ENCODE measurements around the gene ATP1B1. TPM values are rescaled to one million over a fixed set of nuclear protein-coding genes. Genes with fewer than 3 reads are reported as not detected.

Gene ATP1B1
- total RNA-seq, 1 donor = 13.7 TPM

DNA sequence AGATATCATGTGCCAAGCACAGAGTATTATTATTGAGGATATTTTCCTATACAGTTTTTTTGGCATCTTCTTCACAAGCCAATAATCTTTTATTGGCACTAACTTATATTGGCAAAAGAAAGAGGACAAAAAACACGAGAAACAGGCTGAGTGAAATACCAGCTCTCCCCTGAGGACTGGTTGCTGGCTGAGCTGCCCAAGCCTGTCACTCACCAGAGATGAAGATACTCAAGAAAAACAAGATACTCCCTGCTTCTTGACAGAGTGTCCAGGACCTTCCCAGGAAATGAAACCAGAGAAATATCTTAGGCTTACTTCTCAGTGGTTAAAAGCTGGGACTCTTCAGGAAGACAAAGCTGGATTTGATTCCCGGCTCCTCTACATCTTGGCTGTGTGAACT, 35.9 kb upstream of the ATP1B1 start:
- peak; percentile 33 for DNase-seq (ENCODE audit: low read depth)
- TF ChIP-seq, protein P1, sequence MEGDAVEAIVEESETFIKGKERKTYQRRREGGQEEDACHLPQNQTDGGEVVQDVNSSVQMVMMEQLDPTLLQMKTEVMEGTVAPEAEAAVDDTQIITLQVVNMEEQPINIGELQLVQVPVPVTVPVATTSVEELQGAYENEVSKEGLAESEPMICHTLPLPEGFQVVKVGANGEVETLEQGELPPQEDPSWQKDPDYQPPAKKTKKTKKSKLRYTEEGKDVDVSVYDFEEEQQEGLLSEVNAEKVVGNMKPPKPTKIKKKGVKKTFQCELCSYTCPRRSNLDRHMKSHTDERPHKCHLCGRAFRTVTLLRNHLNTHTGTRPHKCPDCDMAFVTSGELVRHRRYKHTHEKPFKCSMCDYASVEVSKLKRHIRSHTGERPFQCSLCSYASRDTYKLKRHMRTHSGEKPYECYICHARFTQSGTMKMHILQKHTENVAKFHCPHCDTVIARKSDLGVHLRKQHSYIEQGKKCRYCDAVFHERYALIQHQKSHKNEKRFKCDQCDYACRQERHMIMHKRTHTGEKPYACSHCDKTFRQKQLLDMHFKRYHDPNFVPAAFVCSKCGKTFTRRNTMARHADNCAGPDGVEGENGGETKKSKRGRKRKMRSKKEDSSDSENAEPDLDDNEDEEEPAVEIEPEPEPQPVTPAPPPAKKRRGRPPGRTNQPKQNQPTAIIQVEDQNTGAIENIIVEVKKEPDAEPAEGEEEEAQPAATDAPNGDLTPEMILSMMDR (IDR thresholded peaks at IDR 0.05; ENCODE audit: insufficient read depth, low read length) = no peak
- H3K4me3 ChIP-seq (ENCODE audit: low read depth, low read length) = no peak overlapping the region

DNA sequence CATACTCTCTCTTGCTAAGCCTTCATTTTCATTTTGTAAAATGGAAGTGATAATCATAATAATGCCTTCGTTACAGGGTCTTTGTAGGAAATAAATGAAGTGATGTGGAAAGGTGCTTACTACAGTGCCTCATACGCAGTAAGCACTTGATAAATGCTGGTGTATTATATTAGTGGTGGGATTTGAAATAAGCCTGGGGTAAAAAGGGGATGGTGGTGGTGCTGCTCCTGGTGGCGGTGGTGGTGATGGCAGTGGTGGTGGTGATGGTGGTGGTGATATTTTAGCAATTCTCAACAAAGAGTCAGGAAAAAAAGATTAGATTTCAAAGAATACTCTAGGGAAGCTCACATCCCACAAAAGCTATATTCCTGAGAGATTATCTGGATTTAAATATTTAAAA, 35.5 kb upstream of the ATP1B1 start:
- TF ChIP-seq, protein P1 (IDR thresholded peaks at IDR 0.05; ENCODE audit: insufficient read depth, low read length) = peak; percentile 16
- no peak overlapping the region for H3K4me3 ChIP-seq (ENCODE audit: low read depth, low read length)
- no peak for DNase-seq (ENCODE audit: low read depth)

DNA sequence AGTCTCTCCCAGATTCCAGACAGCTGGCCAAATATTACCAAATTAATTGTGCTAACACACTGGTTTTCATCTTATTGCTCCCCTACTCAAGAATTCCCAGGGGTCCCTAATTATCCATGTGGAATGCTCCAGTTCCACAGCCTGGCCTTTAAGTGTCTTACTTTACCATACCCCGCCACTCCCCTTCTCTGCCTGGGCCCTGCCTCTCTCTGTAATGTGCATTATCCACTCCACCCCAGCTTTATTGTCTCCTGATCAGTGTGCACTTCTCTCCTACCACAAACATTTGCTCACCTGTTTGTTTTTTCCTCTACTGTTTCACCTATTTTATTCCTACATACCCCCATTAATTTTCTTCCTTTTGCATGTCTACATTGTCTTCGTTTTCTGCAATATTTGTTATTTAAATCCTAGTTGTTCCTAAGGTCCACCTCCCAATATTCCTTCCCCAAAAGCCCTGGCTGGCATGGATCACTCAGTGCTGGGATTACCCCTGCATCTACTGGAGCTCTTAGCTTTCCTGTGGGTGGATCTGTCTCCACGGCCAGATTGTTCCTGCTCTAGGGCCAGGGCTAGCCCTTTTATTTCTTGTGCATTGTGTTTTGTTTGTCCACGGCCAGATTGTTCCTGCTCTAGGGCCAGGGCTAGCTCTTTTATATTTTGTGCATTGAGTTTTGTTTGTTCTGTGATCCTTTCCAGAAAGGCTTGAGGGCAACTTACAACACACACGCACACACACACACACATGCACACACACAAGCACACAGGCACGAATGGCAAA, 33.4 kb upstream of the ATP1B1 start:
- no peak for DNase-seq (ENCODE audit: low read depth)
- TF ChIP-seq, protein P1 (IDR thresholded peaks at IDR 0.05; ENCODE audit: insufficient read depth, low read length) = no peak
- no peak overlapping the region for H3K4me3 ChIP-seq (ENCODE audit: low read depth, low read length)

DNA sequence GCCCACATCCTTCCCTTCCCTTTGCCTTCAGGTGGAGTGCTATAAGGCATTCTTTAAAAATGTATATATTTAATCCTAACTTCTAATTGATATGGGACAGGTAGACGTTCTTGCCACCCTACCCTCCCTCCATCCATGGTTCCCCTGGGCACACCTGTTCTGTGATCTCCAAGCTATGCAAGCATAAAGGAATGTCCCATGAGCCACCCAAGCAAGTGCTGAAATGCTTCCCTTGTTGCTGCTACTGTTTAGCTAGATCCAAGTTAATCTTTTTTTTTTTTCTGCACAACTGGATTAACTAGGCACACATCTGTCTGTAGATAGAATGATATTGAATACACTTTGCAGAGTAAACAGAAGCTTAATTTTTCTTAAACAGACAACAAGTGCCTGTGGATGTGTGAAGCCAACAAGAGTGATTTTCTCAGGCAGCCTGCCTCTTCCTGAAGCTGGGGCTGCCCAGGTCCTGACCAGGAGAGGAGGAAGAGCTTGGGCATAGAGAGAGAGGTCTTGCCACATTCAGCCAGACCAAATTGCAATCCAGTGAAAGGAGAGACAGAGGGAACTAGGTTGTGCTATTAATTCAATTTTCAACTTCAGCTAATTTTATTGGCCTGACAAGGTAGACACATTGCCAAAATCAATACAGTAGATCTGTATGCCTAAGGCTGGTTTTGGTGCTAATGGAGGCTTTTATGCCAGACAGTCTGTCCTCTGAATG, 28.2 kb upstream of the ATP1B1 start:
- no peak for DNase-seq (ENCODE audit: low read depth)
- TF ChIP-seq, protein P1 (IDR thresholded peaks at IDR 0.05; ENCODE audit: insufficient read depth, low read length) = no peak
- H3K4me3 ChIP-seq (ENCODE audit: low read depth, low read length) = no peak overlapping the region

DNA sequence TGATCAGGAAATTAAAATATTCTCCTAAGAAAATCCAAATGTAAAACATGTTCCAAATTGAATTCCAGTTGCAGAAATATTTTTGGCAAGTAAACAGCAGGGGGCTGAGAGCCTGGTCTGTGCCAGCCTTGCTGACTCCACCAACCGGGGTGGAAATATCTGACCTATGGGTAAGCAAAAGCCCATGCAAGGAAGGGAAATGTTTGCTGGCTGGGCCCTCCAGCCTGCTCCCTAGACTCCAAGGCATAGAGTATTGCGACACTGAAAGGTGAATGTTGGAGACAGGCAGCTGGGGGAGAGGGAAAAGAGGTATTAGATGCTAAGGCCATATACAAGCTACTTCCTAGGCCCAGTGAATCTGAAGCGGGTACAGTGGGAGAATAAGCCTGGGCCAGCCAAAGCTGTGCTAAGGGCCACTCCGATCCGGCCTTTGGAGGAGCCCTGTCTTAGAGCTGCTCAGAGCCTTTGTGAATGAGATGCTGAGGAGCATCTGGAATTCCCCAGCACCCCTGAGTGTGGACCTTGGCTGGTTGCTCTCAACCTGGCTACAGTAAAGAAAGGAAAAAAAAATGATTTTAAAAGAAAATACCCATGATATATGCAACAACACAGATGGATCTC, 24.9 kb upstream of the ATP1B1 start:
- no peak overlapping the region for H3K4me3 ChIP-seq (ENCODE audit: low read depth, low read length)
- TF ChIP-seq, protein P1 (IDR thresholded peaks at IDR 0.05; ENCODE audit: insufficient read depth, low read length) = no peak
- peak; percentile 18 for DNase-seq (ENCODE audit: low read depth)

DNA sequence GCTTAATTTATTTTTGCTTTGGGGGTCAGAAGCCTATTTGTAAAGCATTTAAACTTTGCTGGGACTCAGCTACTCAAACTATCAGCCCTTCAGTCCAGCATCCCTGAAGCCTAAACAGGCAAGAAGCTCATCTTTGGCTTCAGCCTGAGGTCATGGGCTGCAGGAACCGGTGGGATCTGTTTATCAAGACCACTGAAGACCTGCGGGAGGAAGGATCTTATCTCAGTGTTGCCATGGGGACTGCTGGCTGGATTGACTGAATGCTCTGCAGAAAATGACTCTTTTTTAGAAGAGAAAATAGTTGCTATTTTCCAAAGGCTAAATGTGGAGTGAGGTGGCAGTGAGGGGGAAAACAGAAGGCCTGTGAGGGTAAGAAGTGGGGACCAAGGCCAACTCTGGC, 20.6 kb upstream of the ATP1B1 start:
- no peak overlapping the region for H3K4me3 ChIP-seq (ENCODE audit: low read depth, low read length)
- DNase-seq (ENCODE audit: low read depth) = no peak
- TF ChIP-seq, protein P1 (IDR thresholded peaks at IDR 0.05; ENCODE audit: insufficient read depth, low read length) = no peak
